ENCODE results near the gene POLQ.

GRCh38 chr3:121463745-121464144 is 82.0 kb downstream of the POLQ start:
- no peak for TF ChIP-seq POLR2A (IDR thresholded peaks at IDR 0.05)
- TF ChIP-seq, protein P1, sequence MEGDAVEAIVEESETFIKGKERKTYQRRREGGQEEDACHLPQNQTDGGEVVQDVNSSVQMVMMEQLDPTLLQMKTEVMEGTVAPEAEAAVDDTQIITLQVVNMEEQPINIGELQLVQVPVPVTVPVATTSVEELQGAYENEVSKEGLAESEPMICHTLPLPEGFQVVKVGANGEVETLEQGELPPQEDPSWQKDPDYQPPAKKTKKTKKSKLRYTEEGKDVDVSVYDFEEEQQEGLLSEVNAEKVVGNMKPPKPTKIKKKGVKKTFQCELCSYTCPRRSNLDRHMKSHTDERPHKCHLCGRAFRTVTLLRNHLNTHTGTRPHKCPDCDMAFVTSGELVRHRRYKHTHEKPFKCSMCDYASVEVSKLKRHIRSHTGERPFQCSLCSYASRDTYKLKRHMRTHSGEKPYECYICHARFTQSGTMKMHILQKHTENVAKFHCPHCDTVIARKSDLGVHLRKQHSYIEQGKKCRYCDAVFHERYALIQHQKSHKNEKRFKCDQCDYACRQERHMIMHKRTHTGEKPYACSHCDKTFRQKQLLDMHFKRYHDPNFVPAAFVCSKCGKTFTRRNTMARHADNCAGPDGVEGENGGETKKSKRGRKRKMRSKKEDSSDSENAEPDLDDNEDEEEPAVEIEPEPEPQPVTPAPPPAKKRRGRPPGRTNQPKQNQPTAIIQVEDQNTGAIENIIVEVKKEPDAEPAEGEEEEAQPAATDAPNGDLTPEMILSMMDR (IDR thresholded peaks at IDR 0.05), result no peak
